K562 (cell line): ENCODE results near the gene IFI27L2. TPM values are rescaled to one million over a fixed set of nuclear protein-coding genes. Genes with fewer than 3 reads are reported as not detected.

ENCODE experiments used
- ATAC-seq: fragments of 200-7000 bp; cut with Tn5 transposase; 3 replicates; pipeline ENCODE4 v1.9.1; 2020; ENCODE audit warnings: moderate library complexity
- BruUV-seq: library from RNA; stranded (reverse); fragments of 400-500 nt; replicated peaks from 2 replicates; lab custom pipeline; 2021; lab: Mats Ljungman, UMichigan
- CTCF ChIA-PET: fragments of 300-600 bp; formaldehyde crosslinking; extraction: SDS; loops from one replicate; lab custom pipeline; 2021; ENCODE audit warnings: low intra/inter-chr PET ratio; lab: Yijun Ruan, JAX
- POLR2A ChIA-PET: fragments of 300-600, 350-650 bp; sonication (Branson Sonifier 250); formaldehyde crosslinking; extraction: SDS; loops from one replicate; lab custom pipeline; 2021; ENCODE audit warnings: antibody characterized with exemption, inconsistent platforms; lab: Yijun Ruan, JAX
- DNase-seq, 4 experiments: peaks; one replicate each; pipeline versions ENCODE4 v3.0.0 to v3.0.0-alpha.2; 2011 to 2018; ENCODE audit warnings: low spot score in 3 of 4, mixed read lengths in 3 of 4; ENCODE audit errors: extremely low read depth in 1 of 4
- FAIRE-seq: peaks from 2 replicates; lab custom pipeline; 2011; peaks lifted over from hg19 to GRCh38; lab: Jason Lieb, UNC
- H2AFZ ChIP-seq: 2 replicates; pipeline ENCODE4 v1.6.0; 2011; ENCODE audit warnings: low read depth, low read length, control low read depth, inconsistent platforms
- H3K27ac ChIP-seq: fragments of 200-600 bp; 3 replicates; pipeline ENCODE4 v1.8.0; 2011; ENCODE audit warnings: low read depth, mild to moderate bottlenecking, control low read depth, inconsistent platforms, low read length, moderate library complexity, mixed read lengths; ENCODE audit errors: extremely low read depth
- H3K27me3 ChIP-seq, 2 experiments: fragments of 300-600 bp in 1 of 2; 2 replicates in 1 of 2; 3 replicates in 1 of 2; pipeline versions ENCODE4 v1.6.0 to v1.8.0; 2011; ENCODE audit warnings: inconsistent platforms in 2 of 2, low read length in 2 of 2, mild to moderate bottlenecking in 1 of 2, mixed read lengths in 1 of 2, moderate library complexity in 1 of 2; ENCODE audit not compliant: control insufficient read depth in 2 of 2, insufficient read depth in 2 of 2
- H3K36me3 ChIP-seq: fragments of 300-600 bp; 3 replicates; pipeline ENCODE4 v1.8.0; 2011; ENCODE audit warnings: mild to moderate bottlenecking, low read length, inconsistent platforms; ENCODE audit not compliant: control insufficient read depth, insufficient read depth
- H3K4me1 ChIP-seq, 2 experiments: fragments of 200-600 bp in 1 of 2; replicated peaks in 1 of 2; 2 replicates in 1 of 2; 3 replicates in 1 of 2; pipeline versions ENCODE4 v1.5.1 to v1.8.0; 2011; ENCODE audit warnings: inconsistent platforms in 2 of 2, low read length in 2 of 2, mild to moderate bottlenecking in 1 of 2, mixed read lengths in 1 of 2, moderate library complexity in 1 of 2; ENCODE audit not compliant: control insufficient read depth in 2 of 2, insufficient read depth in 2 of 2
- H3K4me2 ChIP-seq: 2 replicates; pipeline ENCODE4 v1.6.1; 2011; ENCODE audit warnings: low read length, control low read depth, inconsistent platforms, mixed read lengths; ENCODE audit not compliant: insufficient read depth
- H3K4me3 ChIP-seq: fragments of 200-600 bp; sonication (generic), shearing (Covaris generic); 2 replicates; pipeline ENCODE4 v1.5.1; 2016; ENCODE audit warnings: control low read depth, inconsistent platforms
- H3K79me2 ChIP-seq: fragments of 200-600 bp; 3 replicates; pipeline ENCODE4 v1.8.0; 2011; ENCODE audit warnings: low read length, inconsistent platforms; ENCODE audit not compliant: control insufficient read depth, insufficient read depth
- H3K9ac ChIP-seq, 2 experiments: 2 replicates each; pipeline versions ENCODE4 v1.6.0 to v1.6.1; 2011; ENCODE audit warnings: low read depth in 2 of 2, low read length in 2 of 2, control low read depth in 1 of 2, inconsistent platforms in 1 of 2, mild to moderate bottlenecking in 1 of 2, mixed read lengths in 1 of 2; ENCODE audit not compliant: insufficient read depth in 1 of 2
- H3K9me1 ChIP-seq: one replicate; pipeline ENCODE4 v1.6.0; 2011; ENCODE audit warnings: inconsistent platforms, mild to moderate bottlenecking, low read length, moderate library complexity; ENCODE audit not compliant: control insufficient read depth, insufficient read depth
- H3K9me3 ChIP-seq: replicated peaks from 2 replicates; pipeline ENCODE4 v1.5.1; 2011; ENCODE audit warnings: low read depth, low read length, inconsistent platforms; ENCODE audit not compliant: control insufficient read depth, insufficient read depth
- H4K20me1 ChIP-seq: replicated peaks from 2 replicates; pipeline ENCODE4 v1.6.1; 2011; ENCODE audit warnings: low read length, inconsistent platforms, mixed read lengths; ENCODE audit not compliant: control insufficient read depth, insufficient read depth
- GMEB1 ChIP-seq: fragments of 250-450 bp; sonication (Bioruptor Pico); IDR thresholded peaks from 2 replicates; pipeline ENCODE4 v1.4.0; 2020; ENCODE audit warnings: mild to moderate bottlenecking
- JUND ChIP-seq, 2 experiments: IDR thresholded peaks; 2 replicates in 1 of 2; 3 replicates in 1 of 2; pipeline ENCODE4 v1.6.1; 2011; ENCODE audit warnings: borderline replicate concordance in 2 of 2, low read depth in 2 of 2, low read length in 2 of 2, improper control_type of control experiment in 1 of 2, missing biosample characterization in 1 of 2, missing genetic modification characterization in 1 of 2, missing genetic modification reagents in 1 of 2
- KDM1A ChIP-seq, 2 experiments: fragments of 450-650 bp; IDR thresholded peaks; 2 replicates each; pipeline ENCODE4 v1.6.1; 2016; ENCODE audit warnings: mild to moderate bottlenecking in 2 of 2
- MAFF ChIP-seq: IDR thresholded peaks from 2 replicates; pipeline ENCODE4 v1.6.1; 2012; ENCODE audit warnings: low read length, improper control_type of control experiment
- MEF2A ChIP-seq: IDR thresholded peaks from 2 replicates; pipeline ENCODE4 v1.6.1; 2011; ENCODE audit warnings: low read depth, mild to moderate bottlenecking, low read length, moderate library complexity; ENCODE audit not compliant: control insufficient read depth
- POLR2G ChIP-seq: fragments of 200-400 bp; formaldehyde crosslinking; IDR thresholded peaks from 2 replicates; pipeline ENCODE4 v1.6.1; 2017; ENCODE audit warnings: low read depth, mild to moderate bottlenecking, antibody characterized with exemption, low read length, moderate library complexity
- SIX5 ChIP-seq, 2 experiments: IDR thresholded peaks; 2 replicates each; pipeline ENCODE4 v1.6.1; 2011; ENCODE audit warnings: low read length in 2 of 2, borderline replicate concordance in 1 of 2, low read depth in 1 of 2, mild to moderate bottlenecking in 1 of 2, moderate library complexity in 1 of 2; ENCODE audit not compliant: insufficient read depth in 1 of 2
- UBTF ChIP-seq, 2 experiments: IDR thresholded peaks; 2 replicates each; pipeline ENCODE4 v1.6.1; 2012; ENCODE audit warnings: improper control_type of control experiment in 2 of 2, low read depth in 2 of 2, low read length in 2 of 2, borderline replicate concordance in 1 of 2
- WGBS: fragments of 100-300 bp; shearing (Covaris generic); methylation state at CpG from one replicate; pipeline ENCODE4 v1.1.6; 2016; ENCODE audit warnings: low coverage, mixed read lengths; ENCODE audit not compliant: insufficient coverage; ENCODE audit errors: missing lambda C conversion rate; 5-methylcytosine and 5-hydroxymethylcytosine counted together
- in situ Hi-C: fragments of 300-500 bp; cut with MboI; formaldehyde crosslinking; loops from 4 replicates; pipeline ENCODE4 v1.15.0; 2018; ENCODE audit warnings: inconsistent platforms, mixed read lengths
- intact Hi-C: fragments of 100-400 bp; cut with micrococcal nuclease; formaldehyde crosslinking; loops from 2 replicates; pipeline ENCODE4 v1.14.2; 2022
- polyA plus RNA-seq, 8 experiments: library from polyadenylated mRNA; depleted of rRNA in 4 of 8; stranded (reverse) in 5 of 8; unstranded in 3 of 8; fragments of >200 nt; fragmentation: Nextera tagmentation in 2 of 8; fragmentation: Illumina TruSeq in 1 of 8; extraction: Ambion mirVana in 2 of 8; extraction: Trizol in 1 of 8; gene quantifications; 2 replicates each; pipeline versions ENCODE4 v1.2.1 to v1.2.3, GENCODE V29; 2011 to 2014; ENCODE audit warnings: inconsistent platforms in 1 of 8, missing spikeins in 1 of 8
- total RNA-seq, 7 experiments: library from RNA; depleted of rRNA in 6 of 7; stranded (reverse); fragments of >200 nt in 6 of 7; fragmentation: Illumina TruSeq in 2 of 7; extraction: Trizol in 2 of 7; gene quantifications; 2 replicates each; pipeline versions ENCODE4 v1.2.1 to v1.2.3, GENCODE V29; 2011 to 2021; ENCODE audit warnings: low replicate concordance in 1 of 7

IFI27L2 gene
- total and polyA plus RNA-seq, 9 of the 15 experiments (the other 6 are each of a cell fraction or from before 2014, with no cell fraction given) = 1.0 to 9.3 (median 4.1) TPM

GRCh38 chr14:94123296-94123695, 6.1 kb downstream of the IFI27L2 start:
- FAIRE-seq = no peak
- POLR2A ChIA-PET = interaction anchor here (1.1 kb wide), 1 partner anchor 12 kb away, joined by 5 read pairs; the partner anchor contains the start of gene IFI27

More at GRCh38 chr14:94123296-94123695, 6.1 kb downstream of the IFI27L2 start:
- Histone ChIP-seq H3K9ac (no peak overlapping the region), H4K20me1 (no peaks in the 10 kb centered on the region), H3K36me3 (no peaks in the 10 kb centered on the region), H3K79me2 (no peaks in the 10 kb centered on the region), H3K27me3 (peaks cover 0 to 20% of the 10 kb centered on the region in 2 experiments; a peak in 2 of 5 replicates), H3K9me1 (no peaks in the 10 kb centered on the region), H3K9me3 (no peaks in the 10 kb centered on the region), H3K4me3 (no peak overlapping the region), H3K4me1 (no peaks in the 10 kb centered on the region), H3K4me2 (no peak overlapping the region), H3K27ac (no peak overlapping the region), H2AFZ (no peak overlapping the region)
- BruUV-seq = no TSS peak
- no peak for DNase-seq
- intact Hi-C loops = no loop called here
- WGBS = 16% methylated on average over 7 of the region's 9 CpGs
- TF ChIP-seq JUND (IDR thresholded peaks at IDR 0.05; ENCODE audit: borderline replicate concordance, low read depth, low read length) (no peak), JUND (tag; IDR thresholded peaks at IDR 0.05; ENCODE audit: borderline replicate concordance, low read depth, low read length) (no peak), MAFF (no peak), POLR2G (no peak), GMEB1 (CRISPR knock-in tag) (no peak), MEF2A (no peak), SIX5 (IDR thresholded peaks at IDR 0.05; ENCODE audit: borderline replicate concordance in 1 of 2, insufficient read depth in 1 of 2, low read depth in 1 of 2, low read length in 2 of 2) (no peak), KDM1A (IDR thresholded peaks at IDR 0.05) (no peak), UBTF (IDR thresholded peaks at IDR 0.05; ENCODE audit: borderline replicate concordance in 1 of 2, low read depth in 2 of 2, low read length in 2 of 2) (no peak)
- CTCF ChIA-PET = no interaction called here
- in situ Hi-C loops = no loop called here
- ATAC-seq = no peak
